Panc1 (cell line): ENCODE results near the gene AFDN.

Source experiments
- SIN3A ChIP-seq: IDR thresholded peaks from 2 replicates; pipeline ENCODE4 v1.6.1; 2012; ENCODE audit warnings: low read depth, mild to moderate bottlenecking, low read length, moderate library complexity, borderline replicate concordance; ENCODE audit not compliant: insufficient read depth
- TF ChIP-seq, protein P1 (sequence below): fragments of 450-650 bp; IDR thresholded peaks from 2 replicates; pipeline ENCODE4 v1.5.1; 2017; ENCODE audit warnings: mild to moderate bottlenecking

DNA sequence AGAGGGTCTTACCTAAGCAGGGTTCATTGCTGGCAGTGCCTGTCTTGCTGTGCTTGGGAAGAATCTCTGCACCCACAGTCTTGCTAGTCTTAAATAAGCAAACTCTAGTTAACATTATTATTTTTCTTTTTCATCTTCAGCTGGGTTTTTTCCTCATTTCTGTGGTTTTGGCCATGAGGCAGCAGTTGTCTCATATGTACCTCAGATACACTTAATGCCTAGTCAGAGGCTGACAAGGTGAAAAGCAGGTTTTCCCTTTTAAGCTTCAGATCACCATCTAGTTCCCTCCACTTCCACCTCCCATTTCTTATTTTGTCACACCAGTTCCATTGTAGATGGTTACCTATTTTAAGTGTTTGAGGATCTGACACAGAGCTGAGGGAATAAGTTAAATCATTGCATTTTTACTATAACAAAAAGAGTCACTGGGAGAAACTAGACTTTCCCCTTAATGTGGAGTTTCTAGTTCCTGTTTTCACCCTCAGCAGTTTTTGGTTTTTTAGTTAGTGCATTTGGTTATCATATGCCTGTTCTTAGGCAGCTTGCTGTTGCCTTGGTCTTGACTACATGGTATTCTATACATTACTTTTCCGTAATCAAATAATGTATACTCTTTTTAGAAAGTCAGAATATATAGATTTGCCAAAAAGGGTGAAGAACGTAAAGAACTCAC is 46.0 kb downstream of the AFDN start:
- no peak for TF ChIP-seq SIN3A
- TF ChIP-seq, protein P1, sequence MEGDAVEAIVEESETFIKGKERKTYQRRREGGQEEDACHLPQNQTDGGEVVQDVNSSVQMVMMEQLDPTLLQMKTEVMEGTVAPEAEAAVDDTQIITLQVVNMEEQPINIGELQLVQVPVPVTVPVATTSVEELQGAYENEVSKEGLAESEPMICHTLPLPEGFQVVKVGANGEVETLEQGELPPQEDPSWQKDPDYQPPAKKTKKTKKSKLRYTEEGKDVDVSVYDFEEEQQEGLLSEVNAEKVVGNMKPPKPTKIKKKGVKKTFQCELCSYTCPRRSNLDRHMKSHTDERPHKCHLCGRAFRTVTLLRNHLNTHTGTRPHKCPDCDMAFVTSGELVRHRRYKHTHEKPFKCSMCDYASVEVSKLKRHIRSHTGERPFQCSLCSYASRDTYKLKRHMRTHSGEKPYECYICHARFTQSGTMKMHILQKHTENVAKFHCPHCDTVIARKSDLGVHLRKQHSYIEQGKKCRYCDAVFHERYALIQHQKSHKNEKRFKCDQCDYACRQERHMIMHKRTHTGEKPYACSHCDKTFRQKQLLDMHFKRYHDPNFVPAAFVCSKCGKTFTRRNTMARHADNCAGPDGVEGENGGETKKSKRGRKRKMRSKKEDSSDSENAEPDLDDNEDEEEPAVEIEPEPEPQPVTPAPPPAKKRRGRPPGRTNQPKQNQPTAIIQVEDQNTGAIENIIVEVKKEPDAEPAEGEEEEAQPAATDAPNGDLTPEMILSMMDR, result no peak
